Body of pancreas (tissue), 4 donors: ENCODE measurements around the gene HMCN1. TPM values are rescaled to one million over a fixed set of nuclear protein-coding genes. Genes with fewer than 3 reads are reported as not detected.

Source experiments
- ATAC-seq: fragments of 150-250 bp; one replicate; pipeline ENCODE4 v1.9.1; 2016
- DNase-seq, 4 donors: peaks; one replicate each; pipeline ENCODE4 v3.0.0-alpha.2; 2019
- H3K27ac ChIP-seq, 4 donors: fragments of 200-600 bp; sonication (generic); 1 replicate in 3 of 4; 2 replicates in 1 of 4; pipeline versions ENCODE4 v1.5.1 to v1.6.1; 2016 to 2019; ENCODE audit warnings: mild to moderate bottlenecking in 1 of 4, mixed read lengths in 1 of 4, moderate library complexity in 1 of 4
- H3K27me3 ChIP-seq, 2 donors: fragments of 200-600 bp; sonication (generic); one replicate each; pipeline ENCODE4 v1.6.0; 2016; ENCODE audit warnings: mild to moderate bottlenecking in 1 of 2
- H3K36me3 ChIP-seq, 2 donors: fragments of 200-600 bp; sonication (generic); replicated peaks in 1 of 2; 2 replicates each; pipeline ENCODE4 v1.5.1; 2016; ENCODE audit warnings: low read depth in 2 of 2; ENCODE audit not compliant: insufficient read depth in 1 of 2
- H3K4me1 ChIP-seq: fragments of 200-600 bp; sonication (generic); one replicate; pipeline ENCODE4 v1.6.0; 2016
- H3K4me3 ChIP-seq, 2 donors: fragments of 200-600 bp; sonication (generic); 1 replicate in 1 of 2; 2 replicates in 1 of 2; pipeline ENCODE4 v1.5.1; 2016 to 2019
- H3K9me3 ChIP-seq, 3 donors: fragments of 200-600 bp; sonication (generic); 1 replicate in 2 of 3; 2 replicates in 1 of 3; pipeline ENCODE4 v1.5.1; 2016
- CTCF ChIP-seq, 7 experiments: fragments of 450-650 bp in 4 of 7; fragments of 200-600 bp in 3 of 7; sonication (generic) in 3 of 7; IDR thresholded peaks; one replicate each; pipeline ENCODE4 v1.5.1; 2016 to 2019; ENCODE audit warnings: antibody characterized with exemption in 7 of 7
- POLR2A ChIP-seq, 3 donors: fragments of 450-650 bp; IDR thresholded peaks; one replicate each; pipeline ENCODE4 v1.6.1; 2016; ENCODE audit warnings: antibody characterized with exemption in 3 of 3, mild to moderate bottlenecking in 2 of 3
- WGBS, 2 donors: methylation state at CpG; one replicate each; pipeline ENCODE4 v1.1.5; 2017; 5-methylcytosine and 5-hydroxymethylcytosine counted together
- intact Hi-C: fragments of 100-400 bp; cut with DNase I; formaldehyde crosslinking; loops from one replicate; pipeline ENCODE4 v1.15.1; 2023
- total RNA-seq, 2 donors: library from RNA; depleted of rRNA; stranded (reverse); fragments of >200 nt; gene quantifications; one replicate each; pipeline ENCODE4 v1.1.0, GENCODE V29; 2016

Gene HMCN1
- total RNA-seq, 2 donors from 2014 or later: 2.1 to 2.3 TPM

- TF ChIP-seq POLR2A (IDR thresholded peaks at IDR 0.05): no peak
- TF ChIP-seq CTCF (IDR thresholded peaks at IDR 0.05): no peak
- Histone ChIP-seq H3K4me1 (no peaks in the 10 kb centered on the region), H3K27me3 (no peaks in the 10 kb centered on the region), H3K9me3 (no peaks in the 10 kb centered on the region), H3K27ac (no peak overlapping the region), H3K4me3 (no peak overlapping the region), H3K36me3 (no peaks in the 10 kb centered on the region)
- intact Hi-C loops: no loop called here
- DNase-seq: no peak
- 38 to 55% methylated on average over 3 of the region's 3 CpGs for WGBS, 2 donors
- no peak for ATAC-seq
These were observed 310.0 kb downstream of the HMCN1 start for GRCh38 chr1:186044079-186044685.

GRCh38 chr1:186046437-186047211, 312.4 kb downstream of the HMCN1 start:
- TF ChIP-seq POLR2A (IDR thresholded peaks at IDR 0.05) (no peak), CTCF (IDR thresholded peaks at IDR 0.05) (no peak)
- no peaks in the 10 kb centered on the region for H3K4me1 ChIP-seq
- no peaks in the 10 kb centered on the region for H3K36me3 ChIP-seq
- H3K27ac ChIP-seq: no peak overlapping the region
- no peaks in the 10 kb centered on the region for H3K27me3 ChIP-seq
- H3K9me3 ChIP-seq: no peaks in the 10 kb centered on the region
- intact Hi-C loops: no loop called here
- DNase-seq: no peak
- WGBS, 2 donors: 77 to 83% methylated on average over 4 of the region's 4 CpGs
- no peak for ATAC-seq
- no peak overlapping the region for H3K4me3 ChIP-seq

- DNase-seq (no peak), ATAC-seq (no peak)
- no peaks in the 10 kb centered on the region for H3K4me1 ChIP-seq
- WGBS, 2 donors: 71 to 75% methylated on average over 3 of the region's 3 CpGs
- no peaks in the 10 kb centered on the region for H3K9me3 ChIP-seq
- no peak overlapping the region for H3K4me3 ChIP-seq
- H3K27me3 ChIP-seq: no peaks in the 10 kb centered on the region
- H3K36me3 ChIP-seq: no peaks in the 10 kb centered on the region
- no peak overlapping the region for H3K27ac ChIP-seq
- TF ChIP-seq CTCF (IDR thresholded peaks at IDR 0.05) (no peak), POLR2A (IDR thresholded peaks at IDR 0.05) (no peak)
- intact Hi-C loops: no loop called here
These were observed 316.2 kb downstream of the HMCN1 start for GRCh38 chr1:186050360-186050759.

- H3K27me3 ChIP-seq: no peaks in the 10 kb centered on the region
- H3K4me3 ChIP-seq: no peak overlapping the region
- H3K36me3 ChIP-seq: no peaks in the 10 kb centered on the region
- no peak for ATAC-seq
- H3K27ac ChIP-seq: no peak overlapping the region
- no peaks in the 10 kb centered on the region for H3K9me3 ChIP-seq
- intact Hi-C loops: no loop called here
- H3K4me1 ChIP-seq: peaks cover 12% of the 10 kb centered on the region
- TF ChIP-seq POLR2A (IDR thresholded peaks at IDR 0.05) (no peak), CTCF (IDR thresholded peaks at IDR 0.05) (no peak)
- WGBS, 2 donors: 57 to 62% methylated on average over 2 of the region's 2 CpGs
- no peak for DNase-seq
These were observed 319.8 kb downstream of the HMCN1 start for GRCh38 chr1:186054003-186054402.
